Endothelial cell of umbilical vein (primary cell): Measurements from ENCODE around the gene AP1G2. TPM values are rescaled to one million over a fixed set of nuclear protein-coding genes. Genes with fewer than 3 reads are reported as not detected.

ENCODE experiments used
- BruUV-seq: library from RNA; stranded (reverse); fragments of 400-500 nt; replicated peaks from 2 replicates; lab custom pipeline; 2021; lab: Mats Ljungman, UMichigan
- CTCF ChIA-PET: fragments of 300-600, 350-600 bp; sonication (Branson Sonifier 250); formaldehyde crosslinking; loops from one replicate; lab custom pipeline; 2021; ENCODE audit warnings: antibody characterized with exemption, inconsistent platforms; lab: Charles Lee
- POLR2A ChIA-PET: fragments of 300-600, 350-600 bp; sonication (Branson Sonifier 250); formaldehyde crosslinking; loops from one replicate; lab custom pipeline; 2021; ENCODE audit warnings: antibody characterized with exemption, inconsistent platforms; lab: Charles Lee
- DNase-seq: peaks from one replicate; pipeline ENCODE4 v3.0.0-alpha.2; 2011; ENCODE audit warnings: low read depth, low spot score
- FAIRE-seq: peaks from 2 replicates; lab custom pipeline; 2011; peaks lifted over from hg19 to GRCh38; lab: Jason Lieb, UNC
- H2AFZ ChIP-seq: 2 replicates; pipeline ENCODE4 v1.6.0; 2012; ENCODE audit warnings: low read depth, low read length, control low read depth, inconsistent platforms
- H3K27ac ChIP-seq: 2 replicates; pipeline ENCODE4 v1.5.1; 2011; ENCODE audit warnings: low read depth, mild to moderate bottlenecking, control low read depth, low read length, moderate library complexity; ENCODE audit not compliant: insufficient read depth
- H3K27me3 ChIP-seq, 2 experiments: 2 replicates each; pipeline versions ENCODE4 v1.6.0 to v1.6.1; 2011; ENCODE audit warnings: low read length in 2 of 2, mixed read lengths in 1 of 2; ENCODE audit not compliant: control insufficient read depth in 2 of 2, insufficient read depth in 2 of 2
- H3K36me3 ChIP-seq, 2 experiments: 2 replicates in 1 of 2; 3 replicates in 1 of 2; pipeline ENCODE4 v1.5.1; 2011; ENCODE audit warnings: low read length in 2 of 2, mild to moderate bottlenecking in 1 of 2, moderate library complexity in 1 of 2; ENCODE audit not compliant: control insufficient read depth in 2 of 2, insufficient read depth in 2 of 2; ENCODE audit errors: extremely low read depth in 1 of 2
- H3K4me1 ChIP-seq: 3 replicates; pipeline ENCODE4 v1.5.1; 2011; ENCODE audit warnings: mild to moderate bottlenecking, low read length; ENCODE audit not compliant: control insufficient read depth, insufficient read depth; ENCODE audit errors: extremely low read depth
- H3K4me2 ChIP-seq: 2 replicates; pipeline ENCODE4 v1.6.1; 2011; ENCODE audit warnings: low read length, control low read depth, mixed read lengths; ENCODE audit not compliant: insufficient read depth
- H3K4me3 ChIP-seq, 3 experiments: fragments of 200-600 bp in 1 of 3; sonication (generic), shearing (Covaris generic) in 1 of 3; replicated peaks in 1 of 3; 2 replicates each; pipeline ENCODE4 v1.5.1; 2011 to 2016; ENCODE audit warnings: control low read depth in 3 of 3, low read length in 3 of 3, mild to moderate bottlenecking in 2 of 3, inconsistent platforms in 1 of 3, low read depth in 1 of 3, moderate library complexity in 1 of 3; ENCODE audit not compliant: insufficient read depth in 1 of 3
- H3K79me2 ChIP-seq: 2 replicates; pipeline ENCODE4 v1.6.0; 2012; ENCODE audit warnings: low read length, inconsistent platforms; ENCODE audit not compliant: control insufficient read depth, insufficient read depth
- H3K9ac ChIP-seq: replicated peaks from 2 replicates; pipeline ENCODE3; 2011; ENCODE audit warnings: low read length, control low read depth; ENCODE audit not compliant: insufficient read depth; ENCODE audit errors: extremely low read depth
- H3K9me1 ChIP-seq: replicated peaks from 3 replicates; pipeline ENCODE4 v1.6.0; 2011; ENCODE audit warnings: mild to moderate bottlenecking, low read length; ENCODE audit not compliant: control insufficient read depth, insufficient read depth; ENCODE audit errors: extremely low read depth
- H3K9me3 ChIP-seq: replicated peaks from 2 replicates; pipeline ENCODE4 v1.5.1; 2012; ENCODE audit warnings: low read length, inconsistent platforms; ENCODE audit not compliant: control insufficient read depth, insufficient read depth
- H4K20me1 ChIP-seq: replicated peaks from 2 replicates; pipeline ENCODE3; 2011; ENCODE audit warnings: mild to moderate bottlenecking, low read length; ENCODE audit not compliant: control insufficient read depth, insufficient read depth; ENCODE audit errors: extremely low read depth
- CTCF ChIP-seq, 2 donors: IDR thresholded peaks; 1 replicate in 1 of 2; 2 replicates in 1 of 2; pipeline ENCODE4 v1.5.1; 2011; ENCODE audit warnings: low read length in 2 of 2, mild to moderate bottlenecking in 2 of 2, moderate library complexity in 2 of 2, control low read depth in 1 of 2, inconsistent platforms in 1 of 2, low read depth in 1 of 2; ENCODE audit not compliant: insufficient read depth in 1 of 2; ENCODE audit errors: extremely low read depth in 1 of 2
- EZH2 ChIP-seq: IDR thresholded peaks from 2 replicates; pipeline ENCODE4 v1.6.1; 2012; ENCODE audit warnings: borderline replicate concordance, low read depth, mild to moderate bottlenecking, moderate library complexity, low read length, inconsistent platforms; ENCODE audit not compliant: severe bottlenecking
- FOS ChIP-seq: IDR thresholded peaks from 2 replicates; pipeline ENCODE4 v1.6.1; 2011; ENCODE audit warnings: mild to moderate bottlenecking, low read length, moderate library complexity, borderline replicate concordance; ENCODE audit not compliant: insufficient read depth
- GATA2 ChIP-seq: IDR thresholded peaks from 2 replicates; pipeline ENCODE4 v1.7.0; 2011; ENCODE audit warnings: low read depth, mild to moderate bottlenecking, moderate library complexity, mixed read lengths, low read length; ENCODE audit not compliant: insufficient read length, insufficient read depth
- JUN ChIP-seq: IDR thresholded peaks from 2 replicates; pipeline ENCODE4 v1.6.1; 2011; ENCODE audit warnings: borderline replicate concordance, low read depth; ENCODE audit not compliant: insufficient read length, insufficient read depth
- MYC ChIP-seq: IDR thresholded peaks from one replicate; pipeline ENCODE4 v1.6.1; 2011; ENCODE audit warnings: mild to moderate bottlenecking, low read depth, low read length
- POLR2A ChIP-seq: IDR thresholded peaks from 2 replicates; pipeline ENCODE4 v1.6.1; 2012; ENCODE audit warnings: low read depth, mild to moderate bottlenecking, control low read depth, low read length
- dilution Hi-C: fragments of 300-500 bp; cut with MboI; formaldehyde crosslinking; loops from one replicate; pipeline ENCODE4 v1.15.0; 2019; ENCODE audit warnings: low sequenced_read_pairs; ENCODE audit not compliant: extremely low pct_ligation_motif_present
- intact Hi-C: fragments of 100-400 bp; cut with micrococcal nuclease; formaldehyde crosslinking; loops from one replicate; pipeline ENCODE4 v1.10.0; 2022
- polyA plus RNA-seq, 4 experiments: library from polyadenylated mRNA; depleted of rRNA in 3 of 4; stranded (reverse) in 3 of 4; unstranded in 1 of 4; fragments of >200 nt; gene quantifications; 2 replicates each; pipeline versions ENCODE4 v1.2.1 to v1.2.3, GENCODE V29; 2011 to 2012; ENCODE audit warnings: missing spikeins in 1 of 4
- total RNA-seq: library from RNA; stranded (reverse); gene quantifications from 2 replicates; pipeline ENCODE4 v1.2.3, GENCODE V29; 2021
- TF ChIP-seq, protein P1 (sequence below): IDR thresholded peaks from 2 replicates; pipeline ENCODE4 v1.6.1; 2011; ENCODE audit not compliant: insufficient read depth, insufficient read length

Gene AP1G2
- total and polyA plus RNA-seq, 2 donors (not counting 3 experiments of a cell fraction or from before 2014, with no cell fraction given): 39.0 to 55.8 TPM

GRCh38 chr14:23601424-23601823 lies 33.8 kb upstream of the AP1G2 start:
- no peaks in the 10 kb centered on the region for H3K4me1 ChIP-seq
- no peaks in the 10 kb centered on the region for H3K79me2 ChIP-seq
- H3K9me3 ChIP-seq: no peaks in the 10 kb centered on the region
- H3K9me1 ChIP-seq: no peaks in the 10 kb centered on the region
- no peak overlapping the region for H3K4me3 ChIP-seq
- intact Hi-C loops: no loop called here
- BruUV-seq: no TSS peak
- H3K27me3 ChIP-seq: no peaks in the 10 kb centered on the region
- CTCF ChIA-PET: interaction anchor here (1.8 kb wide), 1 partner anchor 12 kb away, joined by 7 read pairs; no protein-coding TSS in a partner anchor
- DNase-seq (no peak), FAIRE-seq (no peak)
- no peak overlapping the region for H2AFZ ChIP-seq
- POLR2A ChIA-PET: no interaction called here
- no peak overlapping the region for H3K4me2 ChIP-seq
- dilution Hi-C loops: no loop called here
- no peaks in the 10 kb centered on the region for H3K36me3 ChIP-seq
- H3K9ac ChIP-seq: no peak overlapping the region
- no peaks in the 10 kb centered on the region for H4K20me1 ChIP-seq
- H3K27ac ChIP-seq: no peak overlapping the region
- TF ChIP-seq JUN (no peak), FOS (no peak), POLR2A (no peak), EZH2 (no peak), MYC (no peak), GATA2 (no peak), CTCF (IDR thresholded peaks at IDR 0.05; ENCODE audit: extremely low read depth in 1 of 2, insufficient read depth in 1 of 2, low read depth in 1 of 2, low read length in 2 of 2) (no peak)
- TF ChIP-seq, protein P1, sequence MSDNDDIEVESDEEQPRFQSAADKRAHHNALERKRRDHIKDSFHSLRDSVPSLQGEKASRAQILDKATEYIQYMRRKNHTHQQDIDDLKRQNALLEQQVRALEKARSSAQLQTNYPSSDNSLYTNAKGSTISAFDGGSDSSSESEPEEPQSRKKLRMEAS: no peak
